ENCODE results near the gene MYRF.

GRCh38 chr11:61731211-61731951 is 21.1 kb upstream of the MYRF start:
- TF ChIP-seq CTCF (conservative IDR thresholded peaks at IDR 0.05) (no peak), EZH2 (IDR thresholded peaks at IDR 0.05; ENCODE audit: low read depth) (no peak)

All from PC-9 (cell line).